PC-9 (cell line): ENCODE data around the gene SASH3. TPM values are rescaled to one million over a fixed set of nuclear protein-coding genes. Genes with fewer than 3 reads are reported as not detected.

Source experiments
- BruUV-seq: library from RNA; stranded (reverse); fragments of 400-500 nt; replicated peaks from 2 replicates; lab custom pipeline; 2021; lab: Mats Ljungman, UMichigan
- CTCF ChIA-PET: fragments of 300-600 bp; sonication (Branson Sonifier 250); formaldehyde crosslinking; loops from one replicate; lab custom pipeline; 2022; ENCODE audit warnings: antibody characterized with exemption; lab: Charles Lee
- POLR2A ChIA-PET: fragments of 300-600 bp; sonication (Branson Sonifier 250); formaldehyde crosslinking; loops from one replicate; lab custom pipeline; 2022; ENCODE audit warnings: antibody characterized with exemption; ENCODE audit not compliant: unreplicated experiment; lab: Charles Lee
- DNase-seq, 2 experiments: peaks; one replicate each; pipeline versions ENCODE4 v3.0.0 to v3.0.0-alpha.2; 2015 to 2022; ENCODE audit warnings: mixed read lengths in 1 of 2
- H2AFZ ChIP-seq: fragments of 200-600 bp; sonication (generic); 2 replicates; pipeline ENCODE4 v1.8.1; 2017; ENCODE audit warnings: antibody characterized with exemption
- H3F3A ChIP-seq: fragments of 200-600 bp; sonication (generic); 2 replicates; pipeline ENCODE4 v1.8.1; 2017; ENCODE audit warnings: antibody characterized with exemption, mild to moderate bottlenecking, low read depth; ENCODE audit not compliant: insufficient read depth
- H3K27ac ChIP-seq: fragments of 200-600 bp; sonication (generic); 2 replicates; pipeline ENCODE4 v1.6.1; 2016; ENCODE audit warnings: mixed run types
- H3K27me3 ChIP-seq: fragments of 200-600 bp; sonication (generic); 2 replicates; pipeline ENCODE4 v1.6.1; 2016; ENCODE audit warnings: low read depth, mixed run types; ENCODE audit not compliant: insufficient read depth
- H3K36me3 ChIP-seq: fragments of 200-600 bp; sonication (generic); 2 replicates; pipeline ENCODE4 v1.6.1; 2016; ENCODE audit warnings: low read depth, mixed run types
- H3K4me1 ChIP-seq: fragments of 200-600 bp; sonication (generic); replicated peaks from 2 replicates; pipeline ENCODE4 v1.6.1; 2016; ENCODE audit warnings: mixed run types; ENCODE audit not compliant: insufficient read depth
- H3K4me2 ChIP-seq: fragments of 200-600 bp; sonication (generic); 2 replicates; pipeline ENCODE4 v1.6.1; 2017; ENCODE audit warnings: mixed run types
- H3K4me3 ChIP-seq: fragments of 200-600 bp; sonication (generic); 2 replicates; pipeline ENCODE4 v1.6.1; 2016; ENCODE audit warnings: mixed run types
- H3K79me2 ChIP-seq: fragments of 200-600 bp; sonication (generic); 2 replicates; pipeline ENCODE4 v1.6.1; 2017; ENCODE audit warnings: low read depth, mixed run types
- H3K9me2 ChIP-seq: fragments of 200-600 bp; sonication (generic); 2 replicates; pipeline ENCODE4 v1.8.1; 2017; ENCODE audit warnings: mild to moderate bottlenecking; ENCODE audit not compliant: insufficient read depth
- H3K9me3 ChIP-seq: fragments of 200-600 bp; sonication (generic); 2 replicates; pipeline ENCODE4 v1.8.1; 2016; ENCODE audit warnings: low read depth; ENCODE audit not compliant: insufficient read depth
- H4K20me1 ChIP-seq: fragments of 200-600 bp; sonication (generic); 2 replicates; pipeline ENCODE4 v1.8.1; 2017; ENCODE audit not compliant: insufficient read depth
- CTCF ChIP-seq: fragments of 200-600 bp; sonication (generic); conservative IDR thresholded peaks from 2 replicates; pipeline ENCODE4 v1.6.1; 2017; ENCODE audit warnings: mixed run types, antibody characterized with exemption, mild to moderate bottlenecking, moderate library complexity
- EZH2 ChIP-seq: fragments of 200-600 bp; sonication (generic); IDR thresholded peaks from 2 replicates; pipeline ENCODE4 v1.8.0; 2017; ENCODE audit warnings: antibody characterized with exemption, low read depth
- intact Hi-C: fragments of 100-400 bp; cut with micrococcal nuclease; formaldehyde crosslinking; loops from one replicate; pipeline ENCODE4 v1.10.0; 2022; ENCODE audit not compliant: unreplicated experiment
- total RNA-seq: library from RNA; stranded (reverse); gene quantifications from 2 replicates; pipeline ENCODE4 v1.2.3, GENCODE V29; 2021

The SASH3 gene
- total RNA-seq, 1 experiment from 2014 or later: not detected

DNA sequence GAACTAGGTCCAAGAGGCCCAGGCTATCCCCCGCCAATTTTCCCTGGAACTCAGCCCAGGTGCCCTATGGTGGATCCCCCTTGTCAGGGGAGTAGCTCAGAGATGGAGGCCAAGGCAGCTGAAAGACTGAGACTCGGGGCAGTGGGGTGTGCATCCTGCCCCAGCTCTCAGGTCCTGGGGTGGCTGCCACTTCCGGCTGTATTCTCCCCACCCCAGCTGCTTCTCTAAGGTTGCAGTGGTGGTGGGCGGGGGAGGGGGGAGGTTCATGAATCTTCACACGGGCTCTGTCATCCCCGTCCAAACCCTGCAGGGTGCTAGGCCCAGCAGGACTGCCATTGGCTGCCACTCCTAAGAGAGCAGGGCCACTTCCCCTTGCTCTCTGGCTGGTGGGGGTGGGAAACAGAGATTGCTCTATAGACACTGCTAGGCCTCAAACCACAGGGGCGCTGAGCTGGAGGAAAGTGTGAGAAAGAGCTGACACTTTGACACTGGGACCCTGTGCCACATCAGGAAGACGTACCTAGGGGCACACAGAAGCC lies 1.5 kb downstream of the SASH3 start:
- intact Hi-C loops: no loop called here
- Histone ChIP-seq H2AFZ (no peak overlapping the region), H3K9me2 (no peaks in the 10 kb centered on the region), H3K9me3 (no peaks in the 10 kb centered on the region), H3K27me3 (no peaks in the 10 kb centered on the region), H3K4me1 (no peaks in the 10 kb centered on the region), H4K20me1 (no peaks in the 10 kb centered on the region), H3F3A (no peaks in the 10 kb centered on the region), H3K4me3 (no peak overlapping the region), H3K4me2 (no peak overlapping the region), H3K27ac (no peak overlapping the region), H3K79me2 (no peaks in the 10 kb centered on the region), H3K36me3 (no peaks in the 10 kb centered on the region)
- no peak for TF ChIP-seq EZH2
- no peak for TF ChIP-seq CTCF
- no peak for DNase-seq
- no TSS peak for BruUV-seq
- ChIA-PET CTCF (no interaction called here), POLR2A (no interaction called here)

DNA sequence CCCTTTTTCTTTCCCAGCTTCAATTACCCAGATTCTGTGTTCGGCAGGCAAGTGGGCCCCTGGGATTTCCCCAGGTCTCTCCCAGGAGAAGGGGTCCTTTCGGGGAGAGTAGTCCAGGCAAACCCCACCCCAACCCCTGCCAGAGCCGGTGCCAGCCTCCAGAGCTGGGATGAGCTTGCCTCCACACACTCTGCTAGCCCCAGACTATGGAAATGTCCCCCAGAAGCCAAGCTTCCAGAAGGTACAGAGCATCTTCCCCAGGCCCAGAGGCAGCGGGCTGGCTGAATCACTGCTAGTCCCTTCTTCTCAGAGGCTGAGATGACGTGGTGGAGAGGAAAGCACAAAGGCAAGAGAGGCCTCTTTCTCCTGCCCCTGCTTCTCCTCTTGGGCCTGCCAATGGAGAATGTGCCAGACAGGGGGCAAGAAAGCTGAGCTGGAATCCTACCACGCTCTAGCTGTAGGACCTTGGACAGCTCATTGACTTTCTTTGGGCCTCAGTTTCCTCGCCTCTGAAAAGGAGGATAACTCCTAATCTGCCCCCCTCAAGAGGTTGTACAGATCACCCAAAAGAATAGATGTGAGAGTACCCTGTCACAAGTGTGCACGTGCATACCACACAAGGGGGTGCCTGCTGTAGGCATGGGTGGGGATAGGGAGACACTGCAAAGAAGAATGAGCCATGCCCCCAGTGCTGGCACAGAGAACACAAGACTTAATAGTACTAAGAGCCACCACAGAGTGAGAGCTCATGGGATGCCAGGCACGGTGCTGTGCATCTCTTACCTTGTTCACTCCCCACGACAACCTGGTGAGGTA lies 2.1 kb downstream of the SASH3 start:
- CTCF ChIA-PET: no interaction called here
- no TSS peak for BruUV-seq
- TF ChIP-seq CTCF (no peak), EZH2 (no peak)
- POLR2A ChIA-PET: no interaction called here
- H3F3A ChIP-seq: no peaks in the 10 kb centered on the region
- H3K36me3 ChIP-seq: no peaks in the 10 kb centered on the region
- no peak overlapping the region for H2AFZ ChIP-seq
- H4K20me1 ChIP-seq: no peaks in the 10 kb centered on the region
- no peak overlapping the region for H3K27ac ChIP-seq
- no peak overlapping the region for H3K4me3 ChIP-seq
- H3K9me3 ChIP-seq: no peaks in the 10 kb centered on the region
- H3K27me3 ChIP-seq: no peaks in the 10 kb centered on the region
- intact Hi-C loops: no loop called here
- H3K4me2 ChIP-seq: no peak overlapping the region
- H3K79me2 ChIP-seq: no peaks in the 10 kb centered on the region
- no peak for DNase-seq
- no peaks in the 10 kb centered on the region for H3K4me1 ChIP-seq
- no peaks in the 10 kb centered on the region for H3K9me2 ChIP-seq

GRCh38 chrX:129782706-129783105 lies 3.0 kb downstream of the SASH3 start:
- ChIA-PET CTCF (no interaction called here), POLR2A (no interaction called here)
- H3K9me3 ChIP-seq: no peaks in the 10 kb centered on the region
- no peak overlapping the region for H3K4me3 ChIP-seq
- H3K27me3 ChIP-seq: no peaks in the 10 kb centered on the region
- H3K27ac ChIP-seq: no peak overlapping the region
- H2AFZ ChIP-seq: no peak overlapping the region
- TF ChIP-seq EZH2 (no peak), CTCF (no peak)
- no TSS peak for BruUV-seq
- intact Hi-C loops: no loop called here
- no peaks in the 10 kb centered on the region for H4K20me1 ChIP-seq
- no peak for DNase-seq
- no peaks in the 10 kb centered on the region for H3K9me2 ChIP-seq
- H3K4me1 ChIP-seq: no peaks in the 10 kb centered on the region
- no peak overlapping the region for H3K4me2 ChIP-seq
- H3F3A ChIP-seq: no peaks in the 10 kb centered on the region
- no peaks in the 10 kb centered on the region for H3K79me2 ChIP-seq
- H3K36me3 ChIP-seq: no peaks in the 10 kb centered on the region
